Measurements from ENCODE around the gene AMBN.

DNA sequence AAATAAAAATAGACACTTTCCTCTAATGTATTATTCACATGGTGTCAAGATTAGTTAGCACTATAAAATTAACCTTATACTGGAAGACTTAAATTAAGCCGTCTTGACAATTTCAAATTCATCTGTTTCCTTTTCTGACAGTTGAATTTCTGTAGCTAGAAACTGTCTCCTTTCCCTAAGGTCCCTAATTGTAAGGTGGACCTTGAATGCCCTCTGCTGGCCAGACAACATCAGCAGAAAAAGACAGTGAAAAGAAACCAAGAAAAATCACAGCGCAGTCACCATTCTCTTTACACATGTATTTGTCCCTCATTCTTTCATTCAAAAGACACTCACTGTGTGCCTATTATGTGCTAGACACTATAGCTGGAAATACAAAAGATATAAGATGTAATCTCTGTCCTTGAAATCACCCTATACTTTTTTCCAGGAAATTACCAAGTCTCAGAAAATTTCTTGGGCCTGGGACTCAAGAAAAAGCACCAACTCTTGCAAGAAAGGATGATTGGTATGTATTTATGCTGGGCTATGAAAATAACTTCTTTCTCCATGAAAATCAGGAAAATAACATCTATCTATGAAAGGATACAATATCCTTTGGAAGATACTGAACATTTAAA, 32.7 kb upstream of the AMBN start:
- TF ChIP-seq, protein P1, sequence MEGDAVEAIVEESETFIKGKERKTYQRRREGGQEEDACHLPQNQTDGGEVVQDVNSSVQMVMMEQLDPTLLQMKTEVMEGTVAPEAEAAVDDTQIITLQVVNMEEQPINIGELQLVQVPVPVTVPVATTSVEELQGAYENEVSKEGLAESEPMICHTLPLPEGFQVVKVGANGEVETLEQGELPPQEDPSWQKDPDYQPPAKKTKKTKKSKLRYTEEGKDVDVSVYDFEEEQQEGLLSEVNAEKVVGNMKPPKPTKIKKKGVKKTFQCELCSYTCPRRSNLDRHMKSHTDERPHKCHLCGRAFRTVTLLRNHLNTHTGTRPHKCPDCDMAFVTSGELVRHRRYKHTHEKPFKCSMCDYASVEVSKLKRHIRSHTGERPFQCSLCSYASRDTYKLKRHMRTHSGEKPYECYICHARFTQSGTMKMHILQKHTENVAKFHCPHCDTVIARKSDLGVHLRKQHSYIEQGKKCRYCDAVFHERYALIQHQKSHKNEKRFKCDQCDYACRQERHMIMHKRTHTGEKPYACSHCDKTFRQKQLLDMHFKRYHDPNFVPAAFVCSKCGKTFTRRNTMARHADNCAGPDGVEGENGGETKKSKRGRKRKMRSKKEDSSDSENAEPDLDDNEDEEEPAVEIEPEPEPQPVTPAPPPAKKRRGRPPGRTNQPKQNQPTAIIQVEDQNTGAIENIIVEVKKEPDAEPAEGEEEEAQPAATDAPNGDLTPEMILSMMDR (conservative IDR thresholded peaks at IDR 0.05): peak; percentile 88
- TF ChIP-seq ZFX (IDR thresholded peaks at IDR 0.05): no peak

Data from C4-2B (cell line).